Right hindlimb (tissue), 1 donor: ENCODE data around the gene CABLES1.

Source experiments
- DNase-seq: peaks from one replicate; pipeline ENCODE4 v3.0.0-alpha.2; 2018

CABLES1 gene

GRCh38 chr18:23196119-23197007, 61.1 kb downstream of the CABLES1 start:
- DNase-seq = no peak

- DNase-seq = no peak
Measured at GRCh38 chr18:23198217-23198845, 63.0 kb downstream of the CABLES1 start.

DNA sequence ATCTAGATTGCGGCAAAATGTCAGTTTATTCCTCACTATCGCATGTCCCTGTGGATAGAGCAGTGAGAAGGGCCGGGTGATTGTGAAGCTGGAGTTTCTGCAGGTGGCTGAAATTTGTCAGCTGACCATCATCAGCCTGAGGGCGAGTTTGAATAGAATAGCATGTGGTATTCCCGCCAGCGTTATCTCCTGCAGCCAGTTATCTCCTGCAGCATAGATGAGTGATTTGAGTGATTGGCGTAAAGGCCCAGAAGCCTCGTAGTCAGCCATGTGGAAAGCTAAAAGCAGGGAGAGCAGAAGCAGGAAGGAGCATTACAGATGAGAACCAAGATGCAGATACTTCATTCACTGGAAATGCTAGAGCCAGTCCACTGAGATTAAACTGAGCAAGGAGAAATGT, 65.5 kb downstream of the CABLES1 start:
- no peak for DNase-seq

DNA sequence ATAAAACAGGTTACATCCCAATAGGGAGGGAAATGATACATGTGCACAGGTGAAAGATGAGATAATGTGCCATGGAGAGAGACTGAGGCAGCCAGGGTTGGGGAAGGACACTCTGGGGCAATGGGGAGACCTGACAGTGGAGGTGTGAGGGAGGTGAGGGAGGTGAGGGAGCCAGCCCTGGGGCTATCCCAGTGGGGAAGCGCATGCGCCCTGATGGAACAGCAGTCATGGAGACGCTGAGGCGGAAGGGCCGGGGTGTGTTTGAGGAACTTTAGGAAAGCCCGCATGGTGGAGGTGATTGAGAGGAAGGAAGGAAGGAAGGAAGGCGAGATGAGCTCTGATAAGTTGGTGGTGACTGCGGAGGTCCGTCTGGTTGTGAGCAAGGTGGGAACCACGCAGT, 66.5 kb downstream of the CABLES1 start:
- DNase-seq = no peak

GRCh38 chr18:23203891-23204432, 68.7 kb downstream of the CABLES1 start:
- DNase-seq = no peak

GRCh38 chr18:23204589-23205235, 69.4 kb downstream of the CABLES1 start:
- DNase-seq = no peak

- no peak for DNase-seq
Measured at GRCh38 chr18:23205980-23206379, 70.7 kb downstream of the CABLES1 start.

- no peak for DNase-seq
Measured at GRCh38 chr18:23207191-23207955, 72.1 kb downstream of the CABLES1 start.

DNA sequence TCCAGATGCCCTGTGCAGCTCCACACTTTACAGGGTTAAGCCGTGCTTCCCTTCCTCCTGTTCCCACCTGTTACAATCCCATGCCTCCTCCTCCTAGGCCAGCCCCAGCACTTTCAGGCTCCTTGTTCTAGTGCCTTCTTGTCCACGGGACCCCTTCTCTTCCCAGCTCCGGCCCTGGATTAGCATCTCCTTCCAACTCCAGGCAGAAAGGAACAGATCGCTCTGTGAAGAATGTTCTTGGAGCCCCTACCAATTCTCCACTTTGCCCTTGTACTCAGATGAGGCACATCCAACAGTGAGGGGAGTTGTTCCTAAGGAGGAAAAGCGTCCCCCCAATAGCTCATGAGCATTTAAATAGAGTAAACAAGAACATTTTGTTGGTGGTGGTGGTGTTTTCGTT, 72.7 kb downstream of the CABLES1 start:
- no peak for DNase-seq

DNA sequence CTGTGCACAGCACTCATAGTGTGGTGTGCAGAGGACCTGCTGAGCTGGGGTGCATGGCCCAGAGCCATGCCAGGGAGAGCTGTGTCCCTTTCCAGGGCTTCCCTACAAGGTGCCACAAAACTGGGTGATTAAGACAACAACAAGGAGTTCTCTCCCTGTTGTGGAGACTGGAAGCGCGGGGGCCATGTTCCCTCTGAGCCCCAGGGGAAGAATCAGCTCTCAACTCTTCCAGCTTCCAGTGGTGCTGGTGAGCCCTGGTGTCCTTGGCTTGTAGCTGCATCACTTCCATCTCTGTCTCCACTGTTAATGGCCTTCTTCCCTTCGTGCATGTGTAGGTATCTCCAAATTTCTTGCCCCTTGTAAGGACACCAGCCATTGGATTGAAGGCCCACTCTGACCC, 73.3 kb downstream of the CABLES1 start:
- DNase-seq = no peak

- no peak for DNase-seq
Measured at GRCh38 chr18:23209031-23209430, 73.7 kb downstream of the CABLES1 start.

- no peak for DNase-seq
Measured at GRCh38 chr18:23209796-23210195, 74.5 kb downstream of the CABLES1 start.

GRCh38 chr18:23210526-23210925, 75.2 kb downstream of the CABLES1 start:
- DNase-seq = no peak

DNA sequence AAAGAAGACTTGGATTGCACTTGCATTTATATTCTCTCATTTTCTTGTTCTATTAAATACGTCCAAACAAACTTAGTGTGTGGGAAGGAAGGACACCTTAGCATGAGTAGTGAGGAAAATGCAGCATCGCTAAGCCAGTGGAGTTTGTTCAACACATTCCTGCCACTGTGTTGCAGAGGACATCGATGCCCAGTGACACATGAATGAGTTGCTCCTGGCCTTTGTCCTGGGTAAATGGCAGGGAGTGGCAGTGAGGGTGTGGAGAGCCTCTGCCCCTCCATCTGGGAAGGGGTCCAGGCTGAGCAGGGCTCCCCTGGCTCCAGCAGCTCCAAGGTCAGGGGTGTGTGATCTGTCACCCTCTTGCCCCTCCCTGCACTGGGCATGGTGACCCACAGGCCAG, 75.9 kb downstream of the CABLES1 start:
- DNase-seq = no peak

- DNase-seq = no peak
Measured at GRCh38 chr18:23212161-23212560, 76.9 kb downstream of the CABLES1 start.

DNA sequence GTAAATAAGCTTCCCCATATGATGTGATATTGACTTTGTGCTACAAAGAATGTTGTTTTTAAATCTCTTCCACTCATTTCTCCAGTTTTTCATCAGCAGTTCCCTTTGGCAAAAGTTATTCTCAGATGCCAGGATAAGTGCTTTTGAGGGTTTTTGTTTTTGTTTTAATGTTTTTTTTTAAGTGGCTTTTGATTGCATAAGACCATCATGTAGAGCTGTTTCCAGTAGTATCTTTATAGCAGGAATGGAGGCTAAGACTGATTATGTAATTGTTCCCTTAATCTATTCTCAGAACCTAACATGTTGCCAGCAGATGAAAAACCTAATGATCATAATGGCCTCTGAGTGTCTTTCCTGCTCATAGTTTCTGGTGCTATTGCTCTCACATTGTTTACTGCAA, 77.9 kb downstream of the CABLES1 start:
- no peak for DNase-seq

DNA sequence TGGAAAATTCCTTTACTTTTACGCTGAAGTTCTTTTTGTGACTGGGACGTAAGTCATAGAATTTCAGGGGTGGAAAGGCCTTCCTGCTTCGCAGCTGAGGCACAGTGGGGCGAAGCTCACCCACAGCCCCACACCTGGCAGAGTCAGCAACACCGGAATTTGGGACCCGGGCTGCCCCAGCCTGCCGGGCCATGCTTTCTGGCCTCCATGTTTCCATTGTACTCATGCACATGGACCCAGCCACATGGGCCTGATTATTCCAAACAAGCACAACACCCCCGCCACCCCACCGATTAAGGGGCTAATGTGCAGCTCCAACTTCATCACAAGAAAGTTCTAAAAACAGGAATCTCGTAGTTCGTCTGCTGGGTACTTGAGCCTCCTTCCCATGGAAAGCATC, 82.5 kb downstream of the CABLES1 start:
- DNase-seq = no peak

DNA sequence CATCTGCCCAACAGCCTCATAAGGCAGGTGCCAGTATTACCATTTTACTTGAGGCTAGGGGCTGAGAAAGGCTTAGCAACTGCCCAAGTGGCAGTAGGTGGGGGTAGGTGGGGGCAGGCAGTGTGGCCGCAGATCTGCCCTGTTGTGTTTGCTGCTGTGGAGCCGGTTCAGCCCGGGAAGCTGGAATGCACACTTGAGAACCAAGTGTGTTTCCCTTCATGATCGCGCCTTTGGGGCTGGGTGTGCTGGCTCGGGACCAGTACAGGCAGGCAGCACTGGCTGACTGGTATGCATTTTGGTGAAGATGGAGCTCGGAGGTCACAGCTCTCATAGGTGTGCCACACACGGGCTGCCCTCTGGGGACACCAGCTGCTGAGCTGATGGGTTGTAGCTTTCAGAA, 85.1 kb downstream of the CABLES1 start:
- no peak for DNase-seq

GRCh38 chr18:23223641-23224040, 88.4 kb downstream of the CABLES1 start:
- no peak for DNase-seq

DNA sequence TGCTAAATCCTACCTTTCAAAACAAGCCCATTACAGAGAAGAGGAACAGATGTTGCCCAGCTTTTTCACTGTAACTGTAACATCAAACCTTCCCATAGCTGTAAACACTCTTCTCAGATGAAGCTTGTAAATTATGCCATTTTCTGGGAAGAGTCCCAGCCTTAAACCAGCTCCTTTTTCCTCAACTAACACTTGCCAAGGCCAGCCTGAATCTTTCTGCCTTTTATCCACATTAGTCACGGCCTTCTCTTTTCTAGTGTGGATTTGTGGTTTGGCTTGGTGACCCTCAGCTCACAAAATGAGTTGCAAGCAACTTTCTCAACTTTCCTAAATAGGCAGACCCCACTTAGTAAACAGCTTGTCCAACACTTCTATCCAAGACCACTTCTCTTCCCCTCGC, 90.2 kb downstream of the CABLES1 start:
- peak; percentile 51 for DNase-seq

DNA sequence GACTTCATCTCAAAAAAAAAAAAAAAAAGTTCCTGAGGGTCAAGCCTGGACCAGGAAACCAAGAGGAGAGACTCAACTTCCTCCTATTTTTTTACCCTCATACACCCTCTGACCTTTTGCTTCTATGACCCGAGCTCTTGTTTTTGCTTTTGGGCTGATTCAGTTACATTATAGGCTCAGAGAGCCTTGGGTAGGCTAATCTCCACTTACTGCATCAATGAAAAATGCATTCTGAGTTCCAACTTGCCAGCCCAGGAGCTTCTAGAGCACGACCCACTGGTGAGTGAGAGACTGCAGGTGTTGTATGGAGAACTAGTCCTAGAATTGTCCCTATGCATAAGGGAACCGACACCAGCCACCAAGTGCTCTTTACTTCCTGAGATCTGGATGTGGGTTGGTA, 91.1 kb downstream of the CABLES1 start:
- no peak for DNase-seq

- no peak for DNase-seq
Measured at GRCh38 chr18:23226930-23227725, 91.8 kb downstream of the CABLES1 start.
